Activated gamma-delta T cell (primary cell): ENCODE measurements around the gene EFCAB6.

Source experiments
- DNase-seq: peaks from one replicate; lab custom pipeline; 2025; lab: John Stamatoyannopoulos, UW

The EFCAB6 gene

GRCh38 chr22:43550672-43551071 lies 261.4 kb downstream of the EFCAB6 start:
- no peak for DNase-seq

GRCh38 chr22:43550024-43550620 lies 262.0 kb downstream of the EFCAB6 start:
- DNase-seq, result no peak

GRCh38 chr22:43546186-43546585 lies 265.9 kb downstream of the EFCAB6 start:
- DNase-seq, result no peak

GRCh38 chr22:43544289-43544673 lies 267.8 kb downstream of the EFCAB6 start:
- no peak for DNase-seq

- no peak for DNase-seq
These were observed 268.4 kb downstream of the EFCAB6 start for GRCh38 chr22:43543522-43544288.

- no peak for DNase-seq
These were observed 269.2 kb downstream of the EFCAB6 start for GRCh38 chr22:43542681-43543521.

- DNase-seq, result no peak
These were observed 270.4 kb downstream of the EFCAB6 start for GRCh38 chr22:43541462-43542407.

- DNase-seq, result no peak
These were observed 271.1 kb downstream of the EFCAB6 start for GRCh38 chr22:43541022-43541421.

- no peak for DNase-seq
These were observed 271.6 kb downstream of the EFCAB6 start for GRCh38 chr22:43540529-43540923.

GRCh38 chr22:43539572-43540528 lies 272.3 kb downstream of the EFCAB6 start:
- DNase-seq, result no peak

GRCh38 chr22:43537019-43537585 lies 275.0 kb downstream of the EFCAB6 start:
- no peak for DNase-seq

- DNase-seq, result no peak
These were observed 276.4 kb downstream of the EFCAB6 start for GRCh38 chr22:43535741-43536140.

- no peak for DNase-seq
These were observed 276.8 kb downstream of the EFCAB6 start for GRCh38 chr22:43535336-43535735.

GRCh38 chr22:43534916-43535315 lies 277.2 kb downstream of the EFCAB6 start:
- no peak for DNase-seq

- DNase-seq, result no peak
These were observed 278.3 kb downstream of the EFCAB6 start for GRCh38 chr22:43533656-43534428.

GRCh38 chr22:43533156-43533530 lies 279.0 kb downstream of the EFCAB6 start:
- no peak for DNase-seq

- DNase-seq, result no peak
These were observed 279.6 kb downstream of the EFCAB6 start for GRCh38 chr22:43532301-43533155.

- DNase-seq, result no peak
These were observed 280.5 kb downstream of the EFCAB6 start for GRCh38 chr22:43531651-43532050.
